Measurements from ENCODE around the gene AATK. TPM values are rescaled to one million over a fixed set of nuclear protein-coding genes. Genes with fewer than 3 reads are reported as not detected.

AATK gene
- total and polyA plus RNA-seq, 9 of the 15 experiments (the other 6 are each of a cell fraction or from before 2014, with no cell fraction given) = 0.11 to 0.55 (median 0.38) TPM; not detected in 5

DNA sequence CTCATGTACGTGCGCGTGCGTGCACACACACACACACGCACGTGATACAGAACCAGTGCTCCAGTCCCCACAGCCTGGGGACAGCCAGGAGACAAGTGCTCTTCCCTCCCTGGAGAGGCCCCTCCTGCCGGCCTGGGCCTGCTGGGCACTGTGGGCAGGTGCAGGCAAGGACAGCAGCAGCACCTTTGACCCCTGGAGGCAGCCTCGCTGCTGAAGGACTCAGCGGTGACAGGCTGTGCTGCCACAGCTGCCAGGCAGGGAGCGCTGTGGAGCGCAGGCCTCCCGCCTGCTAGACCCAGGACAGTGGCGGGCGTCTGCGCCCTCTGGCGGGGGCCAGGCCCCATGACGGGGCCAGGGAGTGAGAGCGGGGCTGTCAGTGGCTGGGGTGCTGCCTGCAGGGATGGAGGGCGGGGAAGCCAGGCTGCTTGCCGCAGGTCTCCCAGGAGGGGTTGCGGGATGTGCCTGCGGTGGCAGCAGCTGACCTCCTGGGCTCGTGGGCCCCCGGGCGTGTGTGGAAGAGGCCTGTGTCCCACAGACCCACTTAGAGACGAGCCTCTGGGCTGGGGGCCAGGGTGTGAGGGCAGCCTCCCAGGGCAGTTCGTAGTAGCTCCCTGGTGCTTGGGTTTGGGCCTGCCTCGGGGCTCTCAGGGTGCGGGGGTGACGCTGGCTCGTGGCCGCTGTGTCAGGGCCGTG is 64.3 kb downstream of the AATK start (continued):
- TF ChIP-seq FOXK2 (conservative IDR thresholded peaks at IDR 0.05 in 1 of 2, IDR thresholded peaks at IDR 0.05 in 1 of 2; ENCODE audit: low read depth in 2 of 2) (no peak), KDM4B (IDR thresholded peaks at IDR 0.05; ENCODE audit: borderline replicate concordance in 2 of 2, low read depth in 1 of 2) (no peak), PHB (CRISPR knock-in tag; IDR thresholded peaks at IDR 0.05) (no peak), DPF2 (IDR thresholded peaks at IDR 0.05) (no peak; the same call in 1 of the 2 replicates), BRD4 (IDR thresholded peaks at IDR 0.05) (no peak), HMBOX1 (IDR thresholded peaks at IDR 0.05) (no peak), TFAM (CRISPR knock-in tag; conservative IDR thresholded peaks at IDR 0.05) (no peak), USF1 (CRISPR knock-in tag; IDR thresholded peaks at IDR 0.05) (no peak), BRF1 (IDR thresholded peaks at IDR 0.05; ENCODE audit: borderline replicate concordance, extremely low read depth, insufficient read length) (no peak), ZBTB1 (CRISPR knock-in tag; IDR thresholded peaks at IDR 0.05; ENCODE audit: borderline replicate concordance, low read depth) (no peak), NFXL1 (CRISPR knock-in tag; IDR thresholded peaks at IDR 0.05) (no peak), MAX (CRISPR knock-in tag; IDR thresholded peaks at IDR 0.05) (peak; percentile 83), ZKSCAN1 (IDR thresholded peaks at IDR 0.05; ENCODE audit: low read depth, low read length) (peak; percentile 69), CBX2 (IDR thresholded peaks at IDR 0.05; ENCODE audit: insufficient read depth, low read length, poor library complexity, severe bottlenecking) (no peak), OTX1 (CRISPR knock-in tag; IDR thresholded peaks at IDR 0.05) (no peak), LCOR (CRISPR knock-in tag; IDR thresholded peaks at IDR 0.05) (peak; percentile 76; the same call in 1 of the 2 replicates)
- TF ChIP-seq, protein P1, sequence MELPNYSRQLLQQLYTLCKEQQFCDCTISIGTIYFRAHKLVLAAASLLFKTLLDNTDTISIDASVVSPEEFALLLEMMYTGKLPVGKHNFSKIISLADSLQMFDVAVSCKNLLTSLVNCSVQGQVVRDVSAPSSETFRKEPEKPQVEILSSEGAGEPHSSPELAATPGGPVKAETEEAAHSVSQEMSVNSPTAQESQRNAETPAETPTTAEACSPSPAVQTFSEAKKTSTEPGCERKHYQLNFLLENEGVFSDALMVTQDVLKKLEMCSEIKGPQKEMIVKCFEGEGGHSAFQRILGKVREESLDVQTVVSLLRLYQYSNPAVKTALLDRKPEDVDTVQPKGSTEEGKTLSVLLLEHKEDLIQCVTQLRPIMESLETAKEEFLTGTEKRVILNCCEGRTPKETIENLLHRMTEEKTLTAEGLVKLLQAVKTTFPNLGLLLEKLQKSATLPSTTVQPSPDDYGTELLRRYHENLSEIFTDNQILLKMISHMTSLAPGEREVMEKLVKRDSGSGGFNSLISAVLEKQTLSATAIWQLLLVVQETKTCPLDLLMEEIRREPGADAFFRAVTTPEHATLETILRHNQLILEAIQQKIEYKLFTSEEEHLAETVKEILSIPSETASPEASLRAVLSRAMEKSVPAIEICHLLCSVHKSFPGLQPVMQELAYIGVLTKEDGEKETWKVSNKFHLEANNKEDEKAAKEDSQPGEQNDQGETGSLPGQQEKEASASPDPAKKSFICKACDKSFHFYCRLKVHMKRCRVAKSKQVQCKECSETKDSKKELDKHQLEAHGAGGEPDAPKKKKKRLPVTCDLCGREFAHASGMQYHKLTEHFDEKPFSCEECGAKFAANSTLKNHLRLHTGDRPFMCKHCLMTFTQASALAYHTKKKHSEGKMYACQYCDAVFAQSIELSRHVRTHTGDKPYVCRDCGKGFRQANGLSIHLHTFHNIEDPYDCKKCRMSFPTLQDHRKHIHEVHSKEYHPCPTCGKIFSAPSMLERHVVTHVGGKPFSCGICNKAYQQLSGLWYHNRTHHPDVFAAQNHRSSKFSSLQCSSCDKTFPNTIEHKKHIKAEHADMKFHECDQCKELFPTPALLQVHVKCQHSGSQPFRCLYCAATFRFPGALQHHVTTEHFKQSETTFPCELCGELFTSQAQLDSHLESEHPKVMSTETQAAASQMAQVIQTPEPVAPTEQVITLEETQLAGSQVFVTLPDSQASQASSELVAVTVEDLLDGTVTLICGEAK (IDR thresholded peaks at IDR 0.05) = no peak
- TF ChIP-seq, protein P1 (CRISPR knock-in tag; IDR thresholded peaks at IDR 0.05) = no peak
